Transverse colon (tissue), 4 donors: ENCODE data around the gene DKK3. TPM values are rescaled to one million over a fixed set of nuclear protein-coding genes. Genes with fewer than 3 reads are reported as not detected.

Experiments used
- DNase-seq: peaks from one replicate; pipeline ENCODE4 v3.0.0-alpha.2; 2019
- H3K27ac ChIP-seq, 4 donors: fragments of 200-600 bp; sonication (generic); 2 replicates each; pipeline ENCODE4 v1.5.1; 2016 to 2018; ENCODE audit warnings: inconsistent platforms in 4 of 4
- H3K27me3 ChIP-seq: fragments of 200-600 bp; sonication (generic); 2 replicates; pipeline ENCODE4 v1.5.1; 2017; ENCODE audit warnings: inconsistent platforms
- H3K36me3 ChIP-seq, 4 donors: fragments of 200-600 bp; sonication (generic); 2 replicates each; pipeline ENCODE4 v1.5.1; 2017 to 2019; ENCODE audit warnings: inconsistent platforms in 4 of 4
- H3K4me1 ChIP-seq, 4 donors: fragments of 200-600 bp; sonication (generic); 2 replicates each; pipeline ENCODE4 v1.5.1; 2017 to 2020; ENCODE audit warnings: inconsistent platforms in 4 of 4
- H3K4me3 ChIP-seq, 4 donors: fragments of 200-600 bp; sonication (generic); 1 replicate in 1 of 4; 2 replicates in 3 of 4; pipeline versions ENCODE4 v1.5.1 to v1.6.1; 2017 to 2019; ENCODE audit warnings: inconsistent platforms in 4 of 4
- H3K9me3 ChIP-seq, 2 donors: fragments of 200-600 bp; sonication (generic); 2 replicates each; pipeline ENCODE4 v1.5.1; 2017 to 2019; ENCODE audit warnings: inconsistent platforms in 2 of 2
- EP300 ChIP-seq: sonication (generic); formaldehyde crosslinking; IDR thresholded peaks from one replicate; pipeline ENCODE4 v1.6.1; 2017; ENCODE audit warnings: antibody characterized with exemption, low read depth
- POLR2A ChIP-seq: fragments of 450-650 bp; IDR thresholded peaks from one replicate; pipeline ENCODE4 v1.6.1; 2016; ENCODE audit warnings: antibody characterized with exemption, mild to moderate bottlenecking, moderate library complexity
- POLR2AphosphoS5 ChIP-seq, 3 donors: sonication (generic); formaldehyde crosslinking; IDR thresholded peaks; one replicate each; pipeline ENCODE4 v1.6.1; 2016; ENCODE audit warnings: antibody characterized with exemption in 3 of 3
- WGBS, 2 donors: methylation state at CpG; one replicate each; pipeline ENCODE4 v1.1.5; 2018; ENCODE audit warnings: low coverage in 1 of 2; 5-methylcytosine and 5-hydroxymethylcytosine counted together
- in situ Hi-C, 4 donors: fragments of 200-750 bp; cut with MboI; loops; one replicate each; pipeline versions ENCODE4 v1.15.0 to v1.15.1; 2017; ENCODE audit warnings: low sequenced_read_pairs in 3 of 4, low pct_ligation_motif_present in 1 of 4, low pct_unique_long_range_greater_than_20kb in 1 of 4
- intact Hi-C: fragments of 100-400 bp; cut with DNase I; formaldehyde crosslinking; loops from one replicate; pipeline ENCODE4 v1.15.1; 2023; ENCODE audit warnings: low total_unique reads
- total RNA-seq, 4 donors: library from RNA; depleted of rRNA; stranded (reverse); fragments of >200 nt; gene quantifications; one replicate each; pipeline ENCODE4 v1.1.0, GENCODE V29; 2016
- TF ChIP-seq, protein P1 (sequence below), 5 experiments: fragments of 200-600 bp in 3 of 5; fragments of 450-650 bp in 2 of 5; sonication (generic) in 3 of 5; IDR thresholded peaks; 1 replicate in 2 of 5; 2 replicates in 3 of 5; pipeline ENCODE4 v1.5.1; 2016 to 2017; ENCODE audit warnings: antibody characterized with exemption in 5 of 5, inconsistent platforms in 3 of 5, mild to moderate bottlenecking in 2 of 5, moderate library complexity in 1 of 5

DKK3 gene
- total RNA-seq, 4 donors from 2014 or later: 27.2 to 181 (median 40.1) TPM

DNA sequence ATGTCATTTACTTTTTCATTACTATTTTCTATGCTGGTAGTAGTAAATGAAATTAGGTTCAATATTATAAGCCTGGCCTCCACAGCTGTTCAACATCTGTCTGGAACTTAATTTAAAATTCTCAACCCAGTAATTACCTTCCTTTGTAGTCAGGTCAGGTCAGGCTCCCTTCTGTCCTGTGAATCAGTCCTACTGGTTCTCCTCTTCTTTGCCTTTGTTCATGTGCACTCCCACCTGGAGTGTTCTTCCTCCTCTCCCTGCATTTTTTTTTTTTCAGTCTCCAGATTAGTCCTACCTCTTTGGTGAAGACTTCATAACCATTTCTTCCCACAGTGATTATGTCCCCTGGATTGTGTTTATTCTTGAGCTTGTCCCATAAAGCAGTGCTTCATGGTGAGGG is 67.9 kb downstream of the DKK3 start:
- H3K27ac ChIP-seq: no peak overlapping the region
- H3K4me1 ChIP-seq: no peaks in the 10 kb centered on the region
- H3K27me3 ChIP-seq: no peaks in the 10 kb centered on the region
- H3K4me3 ChIP-seq: no peak overlapping the region
- H3K36me3 ChIP-seq: peaks cover 0 to 45% (median 16%) of the 10 kb centered on the region in 4 donors
- no peak for DNase-seq
- intact Hi-C loops (no loop called here), in situ Hi-C loops (loop anchor here in 3 of 4 donors (25.0 kb wide), 2 partner anchors 97 to 347 kb away; no protein-coding TSS in a partner anchor)
- TF ChIP-seq EP300 (no peak), POLR2A (no peak)
- H3K9me3 ChIP-seq: no peaks in the 10 kb centered on the region

DNA sequence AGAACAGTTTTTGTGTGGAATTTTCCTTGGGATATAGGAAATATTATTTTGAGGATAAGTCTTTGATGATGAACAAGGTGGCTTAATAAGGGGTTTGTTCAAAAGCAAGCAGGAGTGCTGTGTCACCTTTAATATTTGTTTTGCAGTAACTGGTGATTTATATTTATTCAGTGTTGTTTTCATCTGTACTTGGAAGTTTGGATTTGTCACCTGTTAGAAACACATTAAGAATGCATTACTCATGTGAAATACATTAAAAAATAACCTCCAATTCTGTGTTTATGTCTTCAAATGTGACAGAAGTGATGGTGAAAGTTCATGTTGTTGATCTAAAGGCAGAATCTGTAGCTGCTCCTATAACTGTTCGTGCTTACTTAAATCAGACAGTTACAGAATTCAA is 70.5 kb downstream of the DKK3 start:
- Histone ChIP-seq H3K27me3 (no peaks in the 10 kb centered on the region), H3K4me1 (no peaks in the 10 kb centered on the region), H3K27ac (no peak overlapping the region), H3K4me3 (no peak overlapping the region), H3K9me3 (no peaks in the 10 kb centered on the region), H3K36me3 (peaks cover 0 to 45% (median 21%) of the 10 kb centered on the region in 4 donors)
- DNase-seq: no peak
- TF ChIP-seq, protein P1, sequence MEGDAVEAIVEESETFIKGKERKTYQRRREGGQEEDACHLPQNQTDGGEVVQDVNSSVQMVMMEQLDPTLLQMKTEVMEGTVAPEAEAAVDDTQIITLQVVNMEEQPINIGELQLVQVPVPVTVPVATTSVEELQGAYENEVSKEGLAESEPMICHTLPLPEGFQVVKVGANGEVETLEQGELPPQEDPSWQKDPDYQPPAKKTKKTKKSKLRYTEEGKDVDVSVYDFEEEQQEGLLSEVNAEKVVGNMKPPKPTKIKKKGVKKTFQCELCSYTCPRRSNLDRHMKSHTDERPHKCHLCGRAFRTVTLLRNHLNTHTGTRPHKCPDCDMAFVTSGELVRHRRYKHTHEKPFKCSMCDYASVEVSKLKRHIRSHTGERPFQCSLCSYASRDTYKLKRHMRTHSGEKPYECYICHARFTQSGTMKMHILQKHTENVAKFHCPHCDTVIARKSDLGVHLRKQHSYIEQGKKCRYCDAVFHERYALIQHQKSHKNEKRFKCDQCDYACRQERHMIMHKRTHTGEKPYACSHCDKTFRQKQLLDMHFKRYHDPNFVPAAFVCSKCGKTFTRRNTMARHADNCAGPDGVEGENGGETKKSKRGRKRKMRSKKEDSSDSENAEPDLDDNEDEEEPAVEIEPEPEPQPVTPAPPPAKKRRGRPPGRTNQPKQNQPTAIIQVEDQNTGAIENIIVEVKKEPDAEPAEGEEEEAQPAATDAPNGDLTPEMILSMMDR (IDR thresholded peaks at IDR 0.05): no peak
- no peak for TF ChIP-seq POLR2AphosphoS5 (IDR thresholded peaks at IDR 0.05)
- TF ChIP-seq EP300: no peak
- 89 to 100% methylated on average over 1 of the region's 1 CpG for WGBS, 2 donors
- intact Hi-C loops: no loop called here
- in situ Hi-C loops: loop anchor here in 3 of 4 donors (10.0 to 25.0 kb wide), 4 partner anchors 97 to 349 kb away; no protein-coding TSS in a partner anchor

DNA sequence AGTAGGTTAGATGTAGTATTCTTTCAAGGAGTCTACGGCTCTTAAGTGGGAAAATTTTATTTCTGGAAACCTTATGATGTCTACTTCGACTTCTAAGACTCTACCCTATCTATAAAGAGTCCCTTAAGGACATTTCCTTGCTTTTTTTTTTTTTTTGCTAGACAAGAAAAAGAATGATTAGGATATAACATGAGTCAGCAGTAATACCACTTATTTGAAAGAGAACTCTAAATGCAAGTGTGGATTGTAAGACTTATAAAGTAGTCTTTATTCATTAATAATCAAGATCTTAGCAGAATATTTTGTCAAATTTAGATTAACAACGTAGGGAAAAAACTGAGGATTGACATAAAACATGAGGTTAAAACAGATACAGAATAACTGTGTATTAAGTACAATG is 71.0 kb downstream of the DKK3 start:
- Histone ChIP-seq H3K27me3 (no peaks in the 10 kb centered on the region), H3K36me3 (peaks cover 0 to 40% (median 19%) of the 10 kb centered on the region in 4 donors), H3K9me3 (no peaks in the 10 kb centered on the region), H3K4me1 (no peaks in the 10 kb centered on the region), H3K4me3 (no peak overlapping the region), H3K27ac (no peak overlapping the region)
- TF ChIP-seq POLR2A: no peak
- no peak for TF ChIP-seq POLR2AphosphoS5 (IDR thresholded peaks at IDR 0.05)
- TF ChIP-seq, protein P1 (IDR thresholded peaks at IDR 0.05): no peak
- TF ChIP-seq EP300: no peak
- 84 to 85% methylated on average over 3 of the region's 3 CpGs for WGBS, 2 donors
- intact Hi-C loops (no loop called here), in situ Hi-C loops (loop anchor here in 3 of 4 donors (10.0 to 25.0 kb wide), 4 partner anchors 97 to 350 kb away; no protein-coding TSS in a partner anchor)
- DNase-seq: no peak

DNA sequence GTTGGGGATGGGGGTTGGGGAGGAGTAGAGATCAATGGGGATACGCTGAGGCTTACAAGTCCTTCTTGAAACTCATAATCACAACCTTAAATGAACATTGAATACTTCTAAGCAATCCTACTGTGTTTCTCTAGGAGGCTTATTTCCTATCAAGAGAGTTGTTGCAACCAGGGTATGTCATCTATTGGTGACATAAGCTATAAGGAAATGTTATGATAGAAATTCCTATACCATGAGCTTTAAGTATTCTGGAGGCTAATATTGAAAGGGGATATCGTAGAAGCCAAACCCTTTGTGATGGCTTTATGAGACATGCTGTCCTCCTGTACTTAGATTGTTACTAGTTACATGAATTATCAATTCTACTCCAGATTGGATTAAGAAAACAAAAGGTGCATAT is 72.9 kb downstream of the DKK3 start:
- TF ChIP-seq EP300: no peak
- TF ChIP-seq, protein P1 (IDR thresholded peaks at IDR 0.05): no peak
- TF ChIP-seq POLR2A: no peak
- no peak for TF ChIP-seq POLR2AphosphoS5 (IDR thresholded peaks at IDR 0.05)
- intact Hi-C loops (no loop called here), in situ Hi-C loops (loop anchor here in 3 of 4 donors (10.0 to 25.0 kb wide), 4 partner anchors 99 to 352 kb away; no protein-coding TSS in a partner anchor)
- H3K27ac ChIP-seq: no peak overlapping the region
- H3K36me3 ChIP-seq: peaks cover 0 to 36% (median 13%) of the 10 kb centered on the region in 4 donors
- DNase-seq: no peak
- WGBS, 2 donors: 97 to 100% methylated on average over 2 of the region's 2 CpGs
- no peak overlapping the region for H3K4me3 ChIP-seq
- H3K4me1 ChIP-seq: no peaks in the 10 kb centered on the region
- no peaks in the 10 kb centered on the region for H3K9me3 ChIP-seq
- no peaks in the 10 kb centered on the region for H3K27me3 ChIP-seq
